NCI-H1694 (cell line): ENCODE measurements around the gene NBEA.

Experiments
- DNase-seq: peaks from one replicate; lab custom pipeline; 2025; lab: John Stamatoyannopoulos, UW

NBEA gene

DNA sequence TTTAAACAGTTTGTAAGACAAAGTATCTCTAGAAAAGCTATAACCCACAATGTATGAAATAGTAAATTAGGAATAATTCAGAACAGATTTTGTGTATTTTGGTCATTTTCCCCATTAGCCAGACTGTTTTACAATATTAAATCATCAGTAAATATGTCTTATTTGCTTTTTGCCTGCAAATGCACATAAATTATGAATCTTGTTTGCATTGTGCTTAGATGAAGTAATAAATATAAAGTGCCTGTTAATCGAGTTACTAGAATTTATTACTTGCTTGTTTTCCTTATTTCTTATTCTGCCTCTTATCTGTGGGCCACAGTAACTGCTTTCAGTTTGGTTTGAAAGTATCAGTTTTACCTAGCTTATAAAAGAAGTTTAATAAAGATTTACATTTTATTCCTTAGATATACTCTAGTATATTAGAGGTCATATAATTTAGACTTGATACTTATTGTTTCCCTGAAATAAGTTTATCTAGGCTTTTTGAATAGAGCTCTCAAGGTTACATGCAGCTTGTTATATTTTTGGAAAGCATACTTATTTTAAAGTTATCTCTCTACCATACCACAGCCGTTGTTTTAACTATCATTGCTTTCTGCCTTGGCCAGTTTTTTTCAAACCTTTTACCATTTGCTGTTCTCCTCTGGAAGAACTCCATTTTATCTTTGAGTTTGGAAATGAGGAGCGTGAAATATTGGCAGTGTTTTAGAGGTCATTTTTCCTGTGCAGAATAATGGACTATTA is 238.0 kb downstream of the NBEA start:
- no peak for DNase-seq

- no peak for DNase-seq
These were observed 248.2 kb downstream of the NBEA start for GRCh38 chr13:35190241-35190640.

- no peak for DNase-seq
These were observed 249.8 kb downstream of the NBEA start for GRCh38 chr13:35191883-35192282.

GRCh38 chr13:35198613-35199200 is 256.6 kb downstream of the NBEA start:
- DNase-seq: peak; percentile 86

DNA sequence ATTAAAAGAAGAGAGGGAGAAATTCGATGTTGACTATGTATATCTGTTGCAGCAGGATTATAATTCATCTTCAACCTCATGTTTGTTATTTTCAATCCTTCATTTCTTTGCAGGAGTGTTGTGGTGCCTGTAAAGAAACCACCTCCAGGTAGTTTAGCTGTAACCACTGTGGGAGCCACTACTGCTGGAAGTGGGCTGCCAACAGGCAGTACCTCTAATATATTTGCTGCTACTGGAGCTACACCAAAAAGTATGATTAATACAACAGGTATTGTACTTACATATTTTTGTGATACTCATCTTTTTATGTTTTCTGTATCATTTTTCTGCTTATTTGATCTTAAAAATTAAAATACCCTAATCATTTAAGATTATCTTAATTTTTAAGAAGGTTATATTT is 266.5 kb downstream of the NBEA start:
- DNase-seq: no peak

- DNase-seq: peak; percentile 18
These were observed 268.2 kb downstream of the NBEA start for GRCh38 chr13:35210261-35210660.

- DNase-seq: no peak
These were observed 269.9 kb downstream of the NBEA start for GRCh38 chr13:35211949-35212348.

DNA sequence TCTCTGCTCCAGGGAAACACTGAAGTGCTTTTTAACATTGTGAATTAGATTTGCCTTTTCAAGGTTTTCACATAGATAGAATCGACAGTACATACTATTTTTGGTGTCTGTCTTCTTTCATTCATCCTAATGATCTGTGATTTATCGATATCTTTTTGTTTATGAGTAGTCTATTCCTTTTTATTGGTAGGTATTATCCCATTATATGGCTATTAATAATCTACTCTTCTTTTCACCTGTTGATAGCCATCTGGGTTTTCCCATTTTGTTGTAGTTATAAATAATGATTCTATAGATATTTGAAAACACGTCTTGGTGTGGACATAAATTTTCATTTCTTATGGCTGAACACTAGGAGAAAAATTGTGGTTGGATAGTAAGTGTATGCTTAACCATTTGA is 271.8 kb downstream of the NBEA start:
- no peak for DNase-seq

- no peak for DNase-seq
These were observed 274.1 kb downstream of the NBEA start for GRCh38 chr13:35216131-35216530.

DNA sequence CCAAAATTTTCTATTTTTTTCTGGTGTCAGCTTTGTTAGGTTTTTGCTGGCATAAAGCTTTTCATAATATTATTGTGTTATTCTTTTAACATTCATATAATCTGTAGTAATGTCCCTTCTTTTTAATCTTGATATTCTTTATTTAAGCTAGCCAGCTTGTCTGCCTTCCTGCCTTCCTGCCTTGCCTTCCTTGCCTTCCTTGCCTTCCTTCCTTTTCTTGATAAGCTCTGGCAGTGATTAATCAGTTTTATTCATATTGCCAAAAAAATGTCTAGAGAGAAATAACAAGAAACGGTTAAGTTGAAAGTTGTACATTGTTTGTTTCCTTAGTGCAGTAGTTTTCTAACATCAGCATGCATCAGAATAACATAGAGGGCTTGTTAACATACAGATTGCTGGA is 277.0 kb downstream of the NBEA start:
- no peak for DNase-seq

- DNase-seq: no peak
These were observed 283.1 kb downstream of the NBEA start for GRCh38 chr13:35225159-35225558.

DNA sequence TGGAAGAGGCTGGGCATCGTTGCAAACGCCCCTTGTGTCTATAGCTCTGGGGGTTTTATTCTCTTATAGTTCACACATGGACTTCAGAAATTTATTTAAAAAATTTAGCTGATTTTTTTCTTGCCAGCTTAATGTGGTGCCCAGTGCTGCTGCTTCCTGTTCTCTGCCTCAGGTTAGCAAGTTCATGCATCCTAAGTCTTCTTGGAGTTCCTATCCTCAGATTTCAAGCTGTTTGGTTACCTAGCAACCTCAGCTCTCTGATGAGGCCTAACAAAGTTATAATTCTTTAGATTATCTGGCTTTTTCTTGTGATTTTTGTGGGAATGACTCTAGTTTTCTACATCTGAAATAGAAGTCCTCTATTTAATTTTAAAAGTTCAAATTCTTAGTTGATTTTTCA is 283.5 kb downstream of the NBEA start:
- no peak for DNase-seq

DNA sequence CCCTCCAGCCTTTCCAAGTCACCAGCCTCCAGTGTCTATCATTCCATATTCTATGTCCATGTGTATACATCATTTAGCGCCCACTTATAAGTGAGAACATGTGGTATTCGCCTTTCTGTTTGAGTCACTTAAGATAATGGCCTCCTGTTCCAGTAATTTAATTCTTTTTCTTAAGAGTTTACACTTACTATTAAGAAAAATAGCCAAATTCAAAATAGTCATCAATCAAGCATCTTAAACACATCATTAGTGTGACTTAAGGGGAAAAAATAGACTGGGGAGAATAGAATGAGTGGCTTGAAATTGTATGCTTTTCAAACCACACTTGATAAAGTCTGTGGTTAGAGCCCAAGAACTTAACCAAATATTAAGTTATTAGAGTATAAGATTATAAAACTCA is 286.5 kb downstream of the NBEA start:
- DNase-seq: no peak

- no peak for DNase-seq
These were observed 289.4 kb downstream of the NBEA start for GRCh38 chr13:35231426-35231825.

DNA sequence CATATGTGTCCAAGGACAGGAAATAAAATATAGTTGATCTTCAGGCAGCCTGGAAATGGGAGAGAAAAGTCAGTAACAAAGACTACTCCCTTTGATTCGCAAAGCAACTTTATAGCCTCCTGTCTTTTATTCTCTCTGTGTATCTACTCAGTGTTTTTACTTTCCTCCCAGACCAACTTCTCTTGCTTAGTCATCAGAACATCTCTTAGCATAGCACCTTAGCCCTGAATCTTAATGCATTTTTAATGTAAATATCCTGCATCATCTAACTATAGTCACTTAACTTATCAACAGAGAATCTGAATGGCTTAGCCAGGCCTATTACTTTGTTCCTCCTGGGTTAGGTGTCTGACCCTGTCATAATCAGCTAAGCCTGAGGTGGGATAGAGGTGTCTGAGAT is 296.2 kb downstream of the NBEA start:
- DNase-seq: no peak

- no peak for DNase-seq
These were observed 310.6 kb downstream of the NBEA start for GRCh38 chr13:35252536-35253205.

DNA sequence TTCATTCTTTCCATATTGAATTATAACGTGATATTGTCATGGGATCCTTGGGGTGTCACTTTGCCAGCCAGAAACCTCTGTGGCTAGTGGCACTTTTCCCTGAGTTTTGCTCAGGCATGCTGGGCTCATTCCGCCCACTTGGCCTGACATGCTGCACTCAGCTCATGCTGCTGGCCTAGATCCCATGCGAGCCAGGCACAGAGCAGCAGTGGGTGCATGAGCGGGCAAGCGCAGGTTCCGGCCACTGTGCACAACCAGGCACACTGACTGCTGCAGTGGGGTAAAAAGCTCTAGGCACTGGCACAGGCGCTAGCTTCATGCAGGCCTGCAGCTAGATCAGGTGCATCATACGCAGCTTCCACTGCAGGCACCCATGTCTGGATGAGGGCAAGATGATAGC is 313.2 kb downstream of the NBEA start:
- DNase-seq: no peak

GRCh38 chr13:35256459-35257148 is 314.5 kb downstream of the NBEA start:
- DNase-seq: no peak

- DNase-seq: no peak
These were observed 318.2 kb downstream of the NBEA start for GRCh38 chr13:35260316-35260715.

GRCh38 chr13:35266412-35266811 is 324.3 kb downstream of the NBEA start:
- DNase-seq: no peak

DNA sequence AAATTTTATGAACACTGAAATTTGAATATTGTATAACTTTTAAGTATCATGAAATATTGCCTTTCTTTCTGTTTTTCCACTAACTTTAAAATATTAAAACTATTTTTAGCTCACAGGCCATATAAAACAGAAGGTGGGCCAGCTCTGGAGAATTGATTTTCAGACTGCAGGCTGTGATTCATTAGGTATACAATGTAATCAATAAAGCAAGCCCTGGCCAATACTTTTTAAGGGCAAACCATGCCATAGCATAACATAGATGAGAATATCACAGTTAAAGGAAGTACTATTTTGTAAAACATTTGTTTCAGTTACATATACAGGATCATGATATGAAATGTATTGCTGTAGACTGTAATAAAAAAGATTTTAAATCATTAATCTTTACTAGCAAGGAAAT is 336.8 kb downstream of the NBEA start:
- no peak for DNase-seq

DNA sequence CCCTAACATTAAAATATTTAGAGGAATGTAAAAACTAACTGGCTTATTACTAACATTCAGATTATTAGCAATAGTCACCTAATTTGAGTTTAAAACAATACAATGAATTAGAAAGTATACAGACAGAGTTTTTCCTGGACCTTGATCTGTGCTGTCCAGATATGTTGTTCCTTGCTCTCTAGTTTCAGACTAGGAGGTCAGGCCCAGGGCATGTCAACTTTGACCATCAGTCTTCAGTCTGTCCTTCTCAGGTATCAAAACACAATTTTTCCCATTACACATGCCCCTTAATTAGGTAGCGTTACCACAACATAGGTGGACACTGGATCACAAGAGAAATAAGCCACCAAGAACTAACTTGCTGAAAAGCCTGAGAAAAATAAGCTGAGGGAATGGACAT is 337.4 kb downstream of the NBEA start:
- DNase-seq: no peak

- DNase-seq: peak; percentile 12
These were observed 341.8 kb downstream of the NBEA start for GRCh38 chr13:35283856-35284255.
